Measurements from ENCODE around the gene MBP.
"Not testable (repeated sequence)": the region's sequence is repeated elsewhere in the genome, so short reads cannot be mapped to it uniquely, and the experiment has no call there.

MBP gene

DNA sequence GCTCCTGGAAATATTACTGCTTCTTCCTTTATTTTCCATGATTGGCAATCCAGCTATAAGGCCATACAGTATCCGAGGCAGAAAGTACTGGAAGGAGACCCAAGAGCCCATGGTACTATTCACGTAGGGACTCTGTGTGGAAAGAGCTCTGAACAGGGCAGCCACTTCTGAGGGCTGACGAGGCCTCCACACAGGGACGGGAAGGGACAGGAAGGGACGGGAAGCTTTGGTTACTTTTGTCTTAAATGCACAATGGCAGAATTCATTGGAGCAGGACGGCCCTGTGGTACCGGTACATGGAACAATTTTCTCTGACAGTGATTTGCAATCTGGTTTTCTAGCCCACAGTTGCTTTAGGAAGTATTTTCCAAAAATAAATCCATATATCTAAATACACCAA lies 102.4 kb downstream of the MBP start:
- no peaks in the 10 kb centered on the region for H3K9me3 Mint-ChIP-seq
- no peak overlapping the region for H3K27ac Mint-ChIP-seq
- H3K4me3 Mint-ChIP-seq, result no peak overlapping the region
- no peaks in the 10 kb centered on the region for H3K27me3 Mint-ChIP-seq
- peaks cover 29% of the 10 kb centered on the region for H3K4me1 Mint-ChIP-seq (ENCODE audit: low read depth)
- peaks cover 38% of the 10 kb centered on the region for H3K36me3 Mint-ChIP-seq (ENCODE audit: low read depth)

DNA sequence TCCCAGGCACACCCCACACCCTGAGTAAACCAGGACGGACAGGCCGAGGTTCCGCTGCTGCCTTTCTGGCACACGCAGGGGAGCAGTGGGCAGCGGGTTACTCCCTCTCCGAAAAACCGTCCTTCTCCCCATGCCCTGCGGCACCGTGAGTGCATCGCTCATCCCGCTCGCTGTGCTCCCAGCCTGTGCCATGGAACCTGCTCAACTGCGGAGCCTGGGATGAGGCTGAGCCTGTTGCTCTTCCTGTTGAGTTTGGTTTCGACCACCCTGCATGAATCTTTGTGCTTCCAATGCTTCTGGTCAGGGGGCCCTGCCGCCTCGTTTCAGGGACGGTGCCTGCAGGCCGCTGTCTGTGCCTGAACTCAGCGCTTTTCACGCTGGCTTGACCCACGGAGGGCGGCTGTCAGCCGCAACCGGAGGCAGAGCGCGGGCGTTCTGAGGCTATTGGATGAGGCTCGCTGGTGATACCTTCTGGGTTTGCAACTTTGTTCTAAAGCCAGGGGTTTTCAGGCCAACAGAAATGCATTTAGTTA lies 106.7 kb downstream of the MBP start:
- Mint-ChIP-seq H3K36me3 (ENCODE audit: low read depth) (peaks cover 27% of the 10 kb centered on the region), H3K4me1 (ENCODE audit: low read depth) (peaks cover 8% of the 10 kb centered on the region), H3K27ac (no peak overlapping the region), H3K4me3 (no peak overlapping the region), H3K9me3 (no peaks in the 10 kb centered on the region), H3K27me3 (no peaks in the 10 kb centered on the region)

DNA sequence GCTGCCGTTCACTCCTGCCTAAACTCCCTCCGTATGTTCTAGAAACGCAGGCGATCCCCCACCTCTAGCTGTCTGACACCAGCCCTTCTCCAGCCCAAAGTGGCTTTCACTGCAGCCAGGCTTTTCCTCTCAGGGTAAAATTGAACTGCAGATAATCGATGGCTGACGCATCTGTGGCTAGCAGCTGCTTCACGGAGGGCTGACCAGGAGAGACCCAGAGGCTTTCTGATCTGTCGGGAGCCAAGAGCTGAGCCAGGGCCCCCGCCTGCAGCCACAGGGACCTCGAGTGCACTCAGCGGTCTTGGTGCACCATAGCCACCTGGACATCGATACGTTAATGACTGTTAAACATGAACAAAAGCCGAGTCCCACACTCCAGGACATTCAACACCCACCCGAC lies 107.5 kb downstream of the MBP start:
- Mint-ChIP-seq H3K27ac (no peak overlapping the region), H3K4me3 (no peak overlapping the region), H3K4me1 (ENCODE audit: low read depth) (peaks cover 8% of the 10 kb centered on the region), H3K36me3 (ENCODE audit: low read depth) (peaks cover 22% of the 10 kb centered on the region), H3K9me3 (no peaks in the 10 kb centered on the region), H3K27me3 (no peaks in the 10 kb centered on the region)

- Mint-ChIP-seq H3K4me1 (ENCODE audit: low read depth) (peaks cover 12% of the 10 kb centered on the region), H3K27ac (no peak overlapping the region), H3K9me3 (no peaks in the 10 kb centered on the region), H3K4me3 (no peak overlapping the region), H3K36me3 (ENCODE audit: low read depth) (peaks cover 20% of the 10 kb centered on the region), H3K27me3 (no peaks in the 10 kb centered on the region)
Observed at GRCh38 chr18:77024476-77024875, 108.1 kb downstream of the MBP start.

DNA sequence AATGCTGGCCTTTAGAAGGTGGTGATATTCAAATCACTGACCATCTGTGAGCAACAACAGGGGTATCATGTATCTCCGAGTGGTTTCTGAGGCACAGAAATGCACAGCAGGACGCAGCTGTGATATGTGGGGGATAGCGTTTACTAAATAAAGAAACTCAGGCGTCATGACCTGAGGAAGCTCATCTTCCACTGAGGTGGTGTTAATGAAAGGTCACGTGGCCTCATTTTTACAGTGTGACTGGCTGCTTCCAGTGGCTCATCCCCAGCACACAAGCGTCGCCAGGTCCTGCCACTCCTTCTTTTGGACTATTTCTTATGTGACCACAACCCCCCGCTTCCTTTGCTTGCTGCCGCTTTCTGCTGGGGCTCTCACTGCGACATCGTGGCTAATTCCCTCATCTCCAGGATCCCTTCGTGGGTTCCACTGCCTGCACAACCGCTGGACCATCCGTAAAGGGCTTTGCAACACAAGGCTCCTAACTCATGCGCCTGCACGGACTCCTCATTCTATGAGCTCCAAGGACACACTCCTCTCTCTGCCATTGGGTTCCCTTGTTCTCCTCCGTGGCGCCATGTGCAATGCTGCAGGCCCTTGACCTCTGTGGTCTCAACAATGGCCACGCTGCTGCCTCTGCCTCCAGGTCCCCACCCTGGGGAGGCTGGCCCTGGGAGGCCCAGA lies 109.3 kb downstream of the MBP start:
- no peaks in the 10 kb centered on the region for H3K27me3 Mint-ChIP-seq
- peaks cover 12% of the 10 kb centered on the region for H3K4me1 Mint-ChIP-seq (ENCODE audit: low read depth)
- peaks cover 32% of the 10 kb centered on the region for H3K36me3 Mint-ChIP-seq (ENCODE audit: low read depth)
- no peak overlapping the region for H3K4me3 Mint-ChIP-seq
- H3K9me3 Mint-ChIP-seq, result no peaks in the 10 kb centered on the region
- peak overlapping the region; percentile 15 for H3K27ac Mint-ChIP-seq

GRCh38 chr18:77022556-77022955 lies 110.0 kb downstream of the MBP start:
- Mint-ChIP-seq H3K27ac (no peak overlapping the region), H3K4me3 (no peak overlapping the region), H3K4me1 (ENCODE audit: low read depth) (peaks cover 12% of the 10 kb centered on the region), H3K36me3 (ENCODE audit: low read depth) (peaks cover 36% of the 10 kb centered on the region), H3K27me3 (no peaks in the 10 kb centered on the region), H3K9me3 (no peaks in the 10 kb centered on the region)

GRCh38 chr18:77022116-77022515 lies 110.5 kb downstream of the MBP start:
- no peaks in the 10 kb centered on the region for H3K9me3 Mint-ChIP-seq
- H3K4me1 Mint-ChIP-seq (ENCODE audit: low read depth), result peaks cover 12% of the 10 kb centered on the region
- peaks cover 40% of the 10 kb centered on the region for H3K36me3 Mint-ChIP-seq (ENCODE audit: low read depth)
- no peaks in the 10 kb centered on the region for H3K27me3 Mint-ChIP-seq
- H3K4me3 Mint-ChIP-seq, result no peak overlapping the region
- no peak overlapping the region for H3K27ac Mint-ChIP-seq

DNA sequence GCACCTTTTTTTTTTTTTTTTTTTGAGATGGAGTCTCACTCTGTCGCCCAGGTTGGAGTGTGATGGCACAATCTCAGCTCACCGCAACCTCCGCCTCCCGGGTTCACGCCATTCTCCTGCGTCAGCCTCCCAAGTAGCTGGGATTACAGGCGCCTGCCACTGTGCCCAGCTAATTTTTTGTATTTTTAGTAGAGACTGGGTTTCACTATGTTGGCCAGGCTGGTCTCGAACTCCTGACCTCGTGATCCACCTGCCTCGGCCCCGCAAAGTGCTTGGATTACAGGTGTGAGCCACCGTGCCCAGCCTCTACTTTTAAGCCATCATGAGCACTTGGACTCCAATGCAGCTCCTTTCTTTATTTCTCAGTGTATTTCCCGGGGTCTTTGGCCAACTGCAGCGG lies 111.1 kb downstream of the MBP start:
- H3K9me3 Mint-ChIP-seq, H3K4me3 Mint-ChIP-seq, H3K27ac Mint-ChIP-seq, H3K27me3 Mint-ChIP-seq: not testable (repeated sequence)
- Mint-ChIP-seq H3K36me3 (ENCODE audit: low read depth) (peaks cover 44% of the 10 kb centered on the region), H3K4me1 (ENCODE audit: low read depth) (peaks cover 12% of the 10 kb centered on the region)

DNA sequence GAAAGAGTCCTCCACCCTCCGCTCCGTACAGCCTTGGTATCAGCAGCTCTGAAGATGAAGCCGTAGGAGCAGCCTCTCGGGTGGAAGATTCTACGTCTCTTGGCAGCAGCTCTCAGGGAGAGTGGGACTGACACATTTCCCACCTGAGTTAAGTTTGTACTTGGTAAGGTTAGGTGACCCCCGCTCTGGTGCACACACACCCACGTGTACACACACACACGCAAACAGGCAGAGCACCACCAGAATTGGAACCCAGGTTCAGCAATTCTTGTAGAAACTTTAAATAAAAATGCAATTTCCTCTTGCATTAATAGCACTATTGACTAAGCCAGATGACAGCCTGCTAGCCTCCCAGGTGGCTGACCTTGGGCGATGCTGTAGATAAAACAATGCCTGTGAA lies 111.5 kb downstream of the MBP start:
- H3K4me1 Mint-ChIP-seq (ENCODE audit: low read depth), result peaks cover 12% of the 10 kb centered on the region
- H3K9me3 Mint-ChIP-seq, result no peaks in the 10 kb centered on the region
- no peak overlapping the region for H3K4me3 Mint-ChIP-seq
- H3K36me3 Mint-ChIP-seq (ENCODE audit: low read depth), result peaks cover 48% of the 10 kb centered on the region
- no peak overlapping the region for H3K27ac Mint-ChIP-seq
- no peaks in the 10 kb centered on the region for H3K27me3 Mint-ChIP-seq

GRCh38 chr18:77020561-77020960 lies 112.0 kb downstream of the MBP start:
- Mint-ChIP-seq H3K36me3 (ENCODE audit: low read depth) (peaks cover 45% of the 10 kb centered on the region), H3K27ac (no peak overlapping the region), H3K4me1 (ENCODE audit: low read depth) (peaks cover 12% of the 10 kb centered on the region), H3K9me3 (no peaks in the 10 kb centered on the region), H3K27me3 (no peaks in the 10 kb centered on the region), H3K4me3 (no peak overlapping the region)

- peaks cover 42% of the 10 kb centered on the region for H3K36me3 Mint-ChIP-seq (ENCODE audit: low read depth)
Observed at GRCh38 chr18:77019641-77020040, 112.9 kb downstream of the MBP start.

DNA sequence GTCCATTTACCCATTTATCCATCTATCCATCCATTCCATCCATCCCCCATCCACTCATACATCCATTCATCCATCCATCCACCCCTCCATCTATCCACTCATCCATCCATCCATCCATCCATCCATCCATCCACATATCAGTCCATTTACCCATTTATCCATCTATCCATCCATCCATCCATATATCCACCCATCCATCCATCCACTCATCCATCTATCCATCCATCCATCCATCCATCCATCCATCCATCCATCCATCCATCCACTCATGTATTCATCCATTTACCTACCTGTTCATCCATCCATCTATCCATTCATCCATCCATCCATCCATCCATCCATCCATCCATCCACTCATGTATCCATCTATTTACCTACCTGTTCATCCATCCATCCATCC lies 113.9 kb downstream of the MBP start:
- H3K9me3 Mint-ChIP-seq, H3K4me3 Mint-ChIP-seq, H3K27me3 Mint-ChIP-seq: not testable (repeated sequence)
- Mint-ChIP-seq H3K27ac (peak overlapping the region; percentile 6), H3K36me3 (ENCODE audit: low read depth) (peaks cover 37% of the 10 kb centered on the region), H3K4me1 (ENCODE audit: low read depth) (peaks cover 11% of the 10 kb centered on the region)

More at GRCh38 chr18:77019641-77020040, 112.9 kb downstream of the MBP start:
- no peaks in the 10 kb centered on the region for H3K9me3 Mint-ChIP-seq
- peak overlapping the region; percentile 49 for H3K27ac Mint-ChIP-seq
- H3K4me1 Mint-ChIP-seq (ENCODE audit: low read depth), result peaks cover 12% of the 10 kb centered on the region
- H3K27me3 Mint-ChIP-seq, result no peaks in the 10 kb centered on the region
- H3K4me3 Mint-ChIP-seq, result no peak overlapping the region

- peaks cover 46% of the 10 kb centered on the region for H3K36me3 Mint-ChIP-seq (ENCODE audit: low read depth)
- H3K27me3 Mint-ChIP-seq, result no peaks in the 10 kb centered on the region
- H3K9me3 Mint-ChIP-seq, result no peaks in the 10 kb centered on the region
- H3K4me1 Mint-ChIP-seq (ENCODE audit: low read depth), result peaks cover 3% of the 10 kb centered on the region
- no peak overlapping the region for H3K27ac Mint-ChIP-seq
- no peak overlapping the region for H3K4me3 Mint-ChIP-seq
Observed at GRCh38 chr18:77017355-77017754, 115.2 kb downstream of the MBP start.

DNA sequence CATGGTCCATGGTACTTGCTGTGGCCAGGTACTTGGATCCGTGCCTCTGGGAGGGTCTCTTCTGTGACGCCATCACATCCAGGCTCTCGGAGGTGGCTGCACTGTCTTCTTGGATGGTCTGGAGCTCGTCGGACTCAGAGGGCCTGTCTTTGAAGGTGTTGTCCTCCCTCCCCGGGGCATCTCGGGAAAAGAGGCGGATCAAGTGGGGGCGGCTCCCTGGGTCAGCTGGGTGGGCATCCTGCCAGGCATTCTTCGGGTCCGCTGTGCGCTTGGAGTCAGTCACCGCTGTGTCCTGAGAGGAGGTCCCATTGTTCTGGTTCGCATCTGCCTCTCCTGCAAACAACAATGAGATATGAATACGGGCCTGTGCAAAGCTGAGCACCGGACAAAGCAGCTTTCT lies 115.6 kb downstream of the MBP start:
- H3K36me3 Mint-ChIP-seq (ENCODE audit: low read depth), result peaks cover 50% of the 10 kb centered on the region
- H3K4me3 Mint-ChIP-seq, result no peak overlapping the region
- no peaks in the 10 kb centered on the region for H3K27me3 Mint-ChIP-seq
- no peak overlapping the region for H3K27ac Mint-ChIP-seq
- peaks cover 4% of the 10 kb centered on the region for H3K4me1 Mint-ChIP-seq (ENCODE audit: low read depth)
- no peaks in the 10 kb centered on the region for H3K9me3 Mint-ChIP-seq

- H3K9me3 Mint-ChIP-seq, result no peaks in the 10 kb centered on the region
- peaks cover 7% of the 10 kb centered on the region for H3K4me1 Mint-ChIP-seq (ENCODE audit: low read depth)
- peaks cover 58% of the 10 kb centered on the region for H3K36me3 Mint-ChIP-seq (ENCODE audit: low read depth)
- H3K4me3 Mint-ChIP-seq, result no peak overlapping the region
- no peak overlapping the region for H3K27ac Mint-ChIP-seq
- no peaks in the 10 kb centered on the region for H3K27me3 Mint-ChIP-seq
Observed at GRCh38 chr18:77015771-77016710, 116.5 kb downstream of the MBP start.
